ENCODE results near the gene PFKFB3.
"Not testable (repeated sequence)": the region's sequence is repeated elsewhere in the genome, so short reads cannot be mapped to it uniquely, and the experiment has no call there.

The PFKFB3 gene

GRCh38 chr10:6200440-6200733, 2.3 kb upstream of the PFKFB3 start:
- no peak overlapping the region for H3K27ac ChIP-seq
- DNase-seq (ENCODE audit: low read depth, low spot score), result no peak

GRCh38 chr10:6200734-6201515, 1.8 kb upstream of the PFKFB3 start:
- DNase-seq (ENCODE audit: low read depth, low spot score), result no peak

GRCh38 chr10:6201516-6201975, 1.2 kb upstream of the PFKFB3 start:
- DNase-seq (ENCODE audit: low read depth, low spot score), result peak; percentile 41
- no peak overlapping the region for H3K27ac ChIP-seq

More at GRCh38 chr10:6200734-6201515, 1.8 kb upstream of the PFKFB3 start:
- no peak overlapping the region for H3K27ac ChIP-seq

- no peak overlapping the region for H3K27ac ChIP-seq
- DNase-seq (ENCODE audit: low read depth, low spot score), result no peak
Observed at GRCh38 chr10:6202098-6202683, 541 bp upstream of the PFKFB3 start.

GRCh38 chr10:6203331-6204062, 765 bp downstream of the PFKFB3 start:
- no peak for DNase-seq (ENCODE audit: low read depth, low spot score)
- peak overlapping the region; percentile 81 for H3K27ac ChIP-seq

- no peak for DNase-seq (ENCODE audit: low read depth, low spot score)
- peak overlapping the region; percentile 81 for H3K27ac ChIP-seq
Observed at GRCh38 chr10:6204063-6204340, 1.3 kb downstream of the PFKFB3 start.

- DNase-seq (ENCODE audit: low read depth, low spot score), result peak; percentile 50
- peak overlapping the region; percentile 81 for H3K27ac ChIP-seq
Observed at GRCh38 chr10:6204341-6205191, 1.8 kb downstream of the PFKFB3 start.

- H3K27ac ChIP-seq; DNase-seq (ENCODE audit: low read depth, low spot score): not testable (repeated sequence)
Observed at GRCh38 chr10:6206486-6206885, 3.8 kb downstream of the PFKFB3 start.

GRCh38 chr10:6207658-6208057, 4.9 kb downstream of the PFKFB3 start:
- DNase-seq (ENCODE audit: low read depth, low spot score), result no peak
- H3K27ac ChIP-seq, result no peak overlapping the region

- DNase-seq (ENCODE audit: low read depth, low spot score), result no peak
Observed at GRCh38 chr10:6208799-6209235, 6.1 kb downstream of the PFKFB3 start.

GRCh38 chr10:6211341-6211670, 8.6 kb downstream of the PFKFB3 start:
- DNase-seq (ENCODE audit: low read depth, low spot score), result no peak
- H3K27ac ChIP-seq, result no peak overlapping the region

More at GRCh38 chr10:6208799-6209235, 6.1 kb downstream of the PFKFB3 start:
- H3K27ac ChIP-seq, result no peak overlapping the region

- H3K27ac ChIP-seq, result no peak overlapping the region
- no peak for DNase-seq (ENCODE audit: low read depth, low spot score)
Observed at GRCh38 chr10:6211671-6212635, 9.2 kb downstream of the PFKFB3 start.

- DNase-seq (ENCODE audit: low read depth, low spot score), result no peak
Observed at GRCh38 chr10:6212806-6213205, 10.1 kb downstream of the PFKFB3 start.

GRCh38 chr10:6213257-6213905, 10.6 kb downstream of the PFKFB3 start:
- DNase-seq (ENCODE audit: low read depth, low spot score), result no peak
- no peak overlapping the region for H3K27ac ChIP-seq

More at GRCh38 chr10:6212806-6213205, 10.1 kb downstream of the PFKFB3 start:
- H3K27ac ChIP-seq, result no peak overlapping the region

- DNase-seq (ENCODE audit: low read depth, low spot score), result no peak
- H3K27ac ChIP-seq, result no peak overlapping the region
Observed at GRCh38 chr10:6213908-6214307, 11.2 kb downstream of the PFKFB3 start.

- H3K27ac ChIP-seq, result no peak overlapping the region
Observed at GRCh38 chr10:6214612-6215011, 11.9 kb downstream of the PFKFB3 start.

GRCh38 chr10:6215241-6215640, 12.5 kb downstream of the PFKFB3 start:
- H3K27ac ChIP-seq, result no peak overlapping the region
- DNase-seq (ENCODE audit: low read depth, low spot score), result no peak

More at GRCh38 chr10:6214612-6215011, 11.9 kb downstream of the PFKFB3 start:
- no peak for DNase-seq (ENCODE audit: low read depth, low spot score)

GRCh38 chr10:6215683-6216484, 13.2 kb downstream of the PFKFB3 start:
- no peak overlapping the region for H3K27ac ChIP-seq
- DNase-seq (ENCODE audit: low read depth, low spot score), result no peak
